Stimulated activated CD8-positive, alpha-beta memory T cell treated with anti-CD3 and anti-CD28 coated beads, Interleukin-12 subunit alpha, Interleukin-12 subunit beta, amount 100 ng/mL, for 4 hours (primary cell): ENCODE results near the gene KANSL1.
"Not testable (repeated sequence)": the region's sequence is repeated elsewhere in the genome, so short reads cannot be mapped to it uniquely, and the experiment has no call there.

ENCODE experiments used
- DNase-seq: peaks from one replicate; pipeline ENCODE4 v3.0.0-alpha.2; 2020; ENCODE audit warnings: low read depth

Gene KANSL1, protein sequence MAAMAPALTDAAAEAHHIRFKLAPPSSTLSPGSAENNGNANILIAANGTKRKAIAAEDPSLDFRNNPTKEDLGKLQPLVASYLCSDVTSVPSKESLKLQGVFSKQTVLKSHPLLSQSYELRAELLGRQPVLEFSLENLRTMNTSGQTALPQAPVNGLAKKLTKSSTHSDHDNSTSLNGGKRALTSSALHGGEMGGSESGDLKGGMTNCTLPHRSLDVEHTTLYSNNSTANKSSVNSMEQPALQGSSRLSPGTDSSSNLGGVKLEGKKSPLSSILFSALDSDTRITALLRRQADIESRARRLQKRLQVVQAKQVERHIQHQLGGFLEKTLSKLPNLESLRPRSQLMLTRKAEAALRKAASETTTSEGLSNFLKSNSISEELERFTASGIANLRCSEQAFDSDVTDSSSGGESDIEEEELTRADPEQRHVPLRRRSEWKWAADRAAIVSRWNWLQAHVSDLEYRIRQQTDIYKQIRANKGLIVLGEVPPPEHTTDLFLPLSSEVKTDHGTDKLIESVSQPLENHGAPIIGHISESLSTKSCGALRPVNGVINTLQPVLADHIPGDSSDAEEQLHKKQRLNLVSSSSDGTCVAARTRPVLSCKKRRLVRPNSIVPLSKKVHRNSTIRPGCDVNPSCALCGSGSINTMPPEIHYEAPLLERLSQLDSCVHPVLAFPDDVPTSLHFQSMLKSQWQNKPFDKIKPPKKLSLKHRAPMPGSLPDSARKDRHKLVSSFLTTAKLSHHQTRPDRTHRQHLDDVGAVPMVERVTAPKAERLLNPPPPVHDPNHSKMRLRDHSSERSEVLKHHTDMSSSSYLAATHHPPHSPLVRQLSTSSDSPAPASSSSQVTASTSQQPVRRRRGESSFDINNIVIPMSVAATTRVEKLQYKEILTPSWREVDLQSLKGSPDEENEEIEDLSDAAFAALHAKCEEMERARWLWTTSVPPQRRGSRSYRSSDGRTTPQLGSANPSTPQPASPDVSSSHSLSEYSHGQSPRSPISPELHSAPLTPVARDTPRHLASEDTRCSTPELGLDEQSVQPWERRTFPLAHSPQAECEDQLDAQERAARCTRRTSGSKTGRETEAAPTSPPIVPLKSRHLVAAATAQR (N-terminal part only)

DNA sequence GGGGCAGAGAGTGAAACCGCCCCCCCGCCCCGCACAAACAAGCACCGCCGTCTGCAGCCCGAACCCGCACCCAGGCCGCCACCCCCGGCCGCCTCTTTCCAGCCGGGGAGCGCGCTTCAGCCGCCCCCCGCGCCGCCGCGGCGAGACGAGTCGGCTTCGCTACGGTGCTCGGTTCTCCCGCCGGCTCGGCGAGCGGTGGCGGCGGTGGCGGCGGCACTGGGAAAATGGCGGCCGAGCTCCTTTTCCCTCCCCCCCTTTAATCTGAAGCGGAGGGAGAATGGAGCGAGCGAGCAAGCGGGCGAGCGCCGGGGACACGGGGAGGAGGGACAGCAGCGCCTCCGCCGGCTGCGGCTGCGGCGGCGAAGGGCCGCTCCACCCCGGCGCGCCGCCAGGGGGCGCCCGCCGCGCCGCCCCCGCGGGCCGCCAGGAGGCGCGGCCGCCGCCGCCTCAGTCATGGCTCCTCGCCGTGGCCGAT lies at the start of gene KANSL1:
KANSL1 (minus strand) TSS at position 279 of the 475 bp plus-strand sequence. CDS start 21,286 bp downstream, outside the sequence.
- peak; percentile 74 for DNase-seq

DNA sequence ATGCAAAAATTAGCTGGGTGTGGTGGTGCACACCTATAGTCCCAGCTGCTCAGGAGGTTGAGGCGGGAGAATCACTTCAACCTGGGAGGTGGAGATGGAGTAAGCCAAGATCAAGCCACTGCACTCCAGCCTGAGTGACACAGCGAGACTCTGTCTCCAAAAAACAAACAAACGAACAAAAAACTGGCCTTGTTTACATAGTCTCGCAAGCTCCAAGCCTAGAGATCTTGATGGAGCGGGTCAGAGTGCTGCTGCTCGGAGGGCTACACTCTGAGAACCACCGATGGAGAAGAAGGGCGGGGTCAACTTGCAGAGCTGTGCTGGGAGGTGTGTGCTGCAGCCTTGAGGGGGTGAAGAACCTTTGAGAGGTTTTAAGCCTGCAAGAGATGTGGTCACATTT lies 38.1 kb upstream of the KANSL1 start:
- DNase-seq: not testable (repeated sequence)

DNA sequence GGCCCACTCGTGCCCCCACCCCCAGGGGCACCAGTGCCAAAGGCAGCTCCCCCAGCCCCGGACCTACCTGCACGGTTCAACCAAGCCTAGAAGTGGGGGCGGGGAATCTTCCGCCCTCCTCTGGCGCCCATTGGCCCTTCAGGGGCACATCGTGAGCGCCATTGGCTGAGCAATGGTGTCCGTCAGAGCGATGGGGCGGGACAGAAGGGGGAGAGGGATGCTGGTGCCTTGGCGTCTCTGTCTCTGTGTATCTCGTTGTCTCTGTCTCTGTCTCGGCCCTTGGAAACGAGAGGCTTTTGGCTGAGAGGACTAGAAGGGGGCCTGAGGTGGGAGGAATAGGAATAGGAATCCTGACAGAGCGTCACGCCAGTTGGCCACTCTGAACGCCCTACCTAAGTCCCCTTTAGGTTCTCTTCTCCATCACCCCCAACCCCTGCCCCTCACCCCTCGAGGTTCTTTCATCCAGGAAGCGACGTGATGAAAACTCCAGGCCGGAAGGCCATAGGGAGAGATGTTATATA lies 32.1 kb upstream of the KANSL1 start:
- peak; percentile 83 for DNase-seq

DNA sequence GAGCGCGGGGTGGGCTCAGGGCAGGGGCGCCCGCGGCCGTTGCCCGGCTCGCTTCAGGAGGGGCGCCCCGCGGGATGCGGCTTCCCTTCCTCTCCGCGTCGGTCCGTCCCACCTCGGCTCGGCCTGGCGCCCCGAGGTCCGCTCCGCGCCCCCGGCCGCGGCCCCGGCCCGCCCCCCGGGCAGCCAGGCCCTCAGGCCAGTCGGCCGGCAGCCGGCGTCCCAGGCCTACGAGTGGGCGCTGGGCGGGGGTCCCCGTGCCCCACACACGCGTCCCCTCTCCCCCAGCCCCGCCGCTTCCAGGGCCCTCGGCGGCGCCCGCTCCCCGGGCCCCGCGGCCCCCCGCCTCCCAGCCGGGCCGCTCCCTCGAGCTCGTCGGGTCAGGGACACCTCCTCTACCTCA lies 31.6 kb upstream of the KANSL1 start:
- DNase-seq: not testable (repeated sequence)

DNA sequence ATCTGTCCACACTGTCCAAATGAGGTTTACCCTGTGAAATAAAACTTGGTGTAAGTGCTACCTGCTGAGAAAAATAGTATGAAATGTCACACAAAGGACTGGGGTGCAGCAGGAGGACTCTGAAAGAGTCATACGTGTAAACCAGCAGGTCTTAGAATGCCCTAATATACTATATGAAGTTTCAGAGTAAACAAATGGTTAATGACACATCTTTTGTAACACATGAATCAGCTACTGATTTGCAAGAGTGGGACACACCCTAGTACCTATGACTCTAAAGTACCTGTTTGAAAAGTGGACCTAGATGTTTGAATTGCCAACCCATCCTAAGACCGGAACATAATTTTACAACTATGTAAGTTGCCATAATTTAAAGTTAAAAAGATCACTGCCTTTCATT lies 29.8 kb upstream of the KANSL1 start:
- DNase-seq: not testable (repeated sequence)

DNA sequence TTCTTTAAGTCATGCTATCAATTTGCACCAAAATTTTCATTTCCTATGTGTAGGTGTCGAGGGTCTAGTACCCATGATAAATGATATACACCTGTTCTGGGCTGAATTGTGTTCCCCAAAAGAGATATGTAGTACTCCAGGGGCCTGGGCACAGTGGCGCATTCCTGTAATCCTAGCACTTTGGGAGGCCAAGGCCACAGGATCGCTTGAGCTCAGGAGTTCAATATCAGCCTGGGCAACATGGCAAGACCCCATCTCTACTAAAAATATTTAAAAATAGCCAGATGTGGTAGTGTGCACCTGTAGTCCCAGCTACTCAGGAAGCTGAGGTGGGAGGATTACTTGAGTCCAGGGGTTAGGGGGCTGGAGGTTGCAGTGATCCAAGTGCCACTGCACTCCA lies 23.5 kb upstream of the KANSL1 start:
- DNase-seq: no peak

DNA sequence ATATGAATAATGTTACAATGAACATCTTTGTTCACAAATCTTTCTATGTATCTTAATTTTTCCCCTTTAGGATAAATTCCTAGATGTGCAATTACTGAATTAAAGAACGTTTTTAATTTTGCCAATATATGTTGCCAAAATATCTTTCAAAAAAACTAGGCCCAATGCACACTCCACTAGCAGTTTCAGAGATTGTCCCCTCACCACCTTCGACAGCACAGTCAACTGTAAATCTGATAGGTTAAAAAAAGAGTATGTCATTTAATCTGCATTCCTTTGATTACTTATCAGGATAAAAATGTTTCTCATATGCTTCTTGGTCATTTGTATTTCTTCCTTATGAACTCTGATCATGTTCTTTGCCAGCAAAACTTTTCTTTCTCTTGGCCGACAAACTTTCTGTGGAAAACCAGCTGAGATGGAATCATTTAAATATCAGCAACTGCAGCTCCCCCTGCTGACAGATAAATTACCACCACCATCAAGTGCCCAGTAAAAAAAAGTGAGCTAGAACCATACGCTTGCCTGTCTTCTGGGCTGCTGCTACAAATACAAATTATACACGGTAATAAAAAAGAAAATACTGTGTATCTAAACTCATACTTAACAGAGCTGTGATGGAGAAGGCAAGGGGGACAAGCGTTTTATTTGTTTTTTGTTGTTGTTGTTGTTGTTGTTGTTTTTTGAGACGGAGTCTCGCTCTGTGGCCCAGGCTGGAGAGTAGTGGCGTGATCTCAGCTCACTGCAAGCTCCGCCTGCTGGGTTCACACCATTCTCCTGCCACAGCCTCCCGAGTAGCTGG lies 19.6 kb upstream of the KANSL1 start:
- no peak for DNase-seq

DNA sequence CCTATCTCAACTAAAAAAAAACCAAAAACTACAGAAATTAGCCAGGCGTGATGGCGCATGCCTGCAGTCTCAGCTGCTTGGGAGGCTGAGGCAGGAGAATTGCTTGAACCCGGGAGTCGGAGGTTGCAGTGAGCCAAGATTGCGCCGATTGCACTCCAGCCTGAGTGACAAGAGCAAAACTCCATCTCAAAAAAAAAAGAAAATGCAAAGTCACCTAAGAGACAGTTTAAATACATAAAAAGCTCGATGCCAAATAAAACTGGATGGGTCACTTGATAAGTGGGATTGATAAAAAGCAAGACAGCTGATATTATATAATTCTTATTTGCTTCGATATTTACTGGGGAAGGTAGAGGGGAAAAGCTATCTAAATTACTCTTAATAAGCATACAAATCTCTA lies 15.8 kb upstream of the KANSL1 start:
- DNase-seq: no peak

DNA sequence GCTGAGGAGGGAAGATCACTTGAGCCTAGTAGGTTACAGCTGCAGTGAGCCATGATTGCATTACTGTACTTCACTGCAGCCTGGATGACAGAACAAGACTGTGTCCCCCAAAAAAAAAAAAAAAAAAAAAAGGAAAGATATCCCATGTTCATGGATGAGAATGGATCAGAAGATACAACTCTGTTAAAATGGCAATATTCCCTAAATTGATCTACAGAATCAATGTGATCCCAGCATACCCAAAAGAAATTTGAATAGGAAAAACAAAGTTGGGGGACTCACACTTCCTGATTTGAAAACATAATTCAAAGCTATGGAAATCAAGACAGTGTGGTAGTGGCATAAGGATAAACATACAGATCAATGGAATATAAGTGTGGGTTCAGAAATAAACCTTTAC lies 12.7 kb upstream of the KANSL1 start:
- DNase-seq: no peak

DNA sequence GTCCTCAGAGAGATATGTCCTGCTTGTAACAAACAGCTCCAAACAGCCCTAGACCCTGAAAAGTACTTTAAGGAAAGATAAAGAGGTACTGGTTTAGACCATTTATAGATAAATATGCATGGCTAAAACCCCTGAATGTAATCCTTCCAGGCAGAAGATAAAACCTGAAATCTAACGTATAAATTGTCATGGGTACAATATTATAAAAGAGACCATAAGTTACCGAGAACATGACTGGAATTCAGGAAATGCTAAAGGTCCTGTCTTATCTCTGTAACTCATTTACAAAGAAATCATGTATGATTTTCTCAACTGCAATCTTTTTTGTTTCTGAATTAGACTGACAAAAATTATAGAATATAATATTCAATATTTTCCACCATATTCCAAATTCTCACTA lies 9.2 kb upstream of the KANSL1 start:
- DNase-seq: no peak

DNA sequence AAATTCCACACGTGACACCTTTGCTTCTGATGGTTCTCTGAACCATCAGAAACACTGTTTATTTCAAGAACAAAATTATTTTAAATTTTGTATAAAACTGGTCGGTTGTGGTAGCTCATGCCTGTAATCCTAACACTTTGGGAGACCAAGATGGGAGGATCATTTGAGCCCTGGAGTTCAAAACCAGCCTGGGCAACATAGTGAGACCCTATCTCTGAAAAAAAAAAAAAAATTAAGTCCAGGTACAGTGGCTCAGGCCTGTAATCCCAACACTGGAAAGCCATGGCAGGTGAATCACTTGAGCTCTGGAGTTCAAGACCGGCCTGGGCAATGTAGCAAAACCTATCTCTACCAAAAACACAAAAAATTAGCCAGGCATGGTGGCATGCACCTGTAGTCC lies 8.3 kb upstream of the KANSL1 start:
- no peak for DNase-seq

DNA sequence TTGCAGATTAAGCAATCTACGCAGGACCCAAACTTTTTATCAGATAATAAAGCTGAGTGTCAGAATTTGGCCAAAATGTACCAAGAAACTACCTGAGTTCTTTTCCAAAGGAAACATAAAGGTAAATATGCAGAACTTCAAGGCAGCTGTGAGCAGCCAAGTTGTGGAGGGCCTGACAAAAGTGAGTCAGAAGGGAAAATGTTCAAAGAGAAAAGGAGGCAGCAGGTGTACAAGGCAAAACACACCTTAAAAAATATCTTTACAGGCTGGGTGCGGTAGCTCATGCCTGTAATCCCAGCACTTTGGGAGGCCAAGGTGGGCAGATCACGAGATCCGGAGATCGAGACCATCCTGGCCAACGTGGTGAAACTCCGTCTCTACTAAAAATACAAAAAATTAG lies 7.0 kb upstream of the KANSL1 start:
- no peak for DNase-seq

DNA sequence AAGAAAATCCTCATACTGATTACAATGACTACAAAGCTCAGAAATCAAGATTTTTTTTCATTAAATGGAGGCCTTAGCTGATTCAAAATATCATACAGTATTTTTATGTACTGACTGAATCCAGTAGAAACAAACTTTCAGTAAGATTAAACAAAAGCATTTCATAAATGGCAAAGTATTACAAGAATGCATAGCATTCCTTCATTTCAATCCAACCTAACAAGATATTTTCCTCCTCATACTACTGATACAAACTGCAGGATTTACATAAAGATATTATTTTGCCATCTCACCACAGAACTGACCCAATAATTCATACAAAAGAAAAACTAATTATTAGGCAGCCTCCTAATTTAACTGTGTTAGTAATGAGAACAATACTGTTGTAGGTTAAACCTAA lies 6.2 kb upstream of the KANSL1 start:
- DNase-seq: no peak

DNA sequence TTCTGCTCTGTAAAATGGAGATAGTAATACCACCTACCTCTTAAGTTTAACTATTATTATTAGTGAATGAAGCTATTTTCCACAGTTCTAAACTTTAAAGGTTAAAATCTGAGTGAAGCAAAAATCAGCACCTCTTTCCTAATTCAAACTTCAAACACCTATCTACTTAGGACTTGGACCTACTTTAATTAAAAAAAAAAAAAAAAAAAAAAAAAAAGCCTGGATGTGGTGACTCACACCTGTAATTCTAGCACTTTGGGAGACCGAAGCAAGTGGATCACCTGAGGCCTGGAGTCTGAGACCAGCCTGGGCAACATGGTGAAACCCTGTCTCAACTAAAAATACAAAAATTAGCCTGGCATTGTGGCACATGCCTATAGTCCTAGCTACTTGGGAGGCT lies 5.0 kb upstream of the KANSL1 start:
- DNase-seq: no peak

DNA sequence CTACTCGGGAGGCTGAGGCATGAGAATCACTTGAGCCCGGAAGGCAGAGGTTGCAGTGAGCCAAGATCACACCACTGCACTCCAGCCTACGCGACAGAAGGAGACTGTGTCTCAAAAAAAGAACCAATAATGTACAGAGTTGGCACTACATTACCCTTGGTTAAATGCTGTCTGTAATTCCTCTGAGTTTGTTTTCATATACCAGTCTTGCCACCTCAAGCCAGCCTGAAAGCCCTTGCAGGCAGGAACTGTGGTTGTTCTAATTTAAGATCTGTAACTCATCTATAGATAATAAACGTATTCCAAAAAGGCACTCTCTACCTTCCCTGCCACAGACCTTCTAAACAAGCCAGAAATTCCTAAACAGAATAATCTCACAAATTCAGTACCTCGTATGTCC lies 4.3 kb upstream of the KANSL1 start:
- DNase-seq: no peak

DNA sequence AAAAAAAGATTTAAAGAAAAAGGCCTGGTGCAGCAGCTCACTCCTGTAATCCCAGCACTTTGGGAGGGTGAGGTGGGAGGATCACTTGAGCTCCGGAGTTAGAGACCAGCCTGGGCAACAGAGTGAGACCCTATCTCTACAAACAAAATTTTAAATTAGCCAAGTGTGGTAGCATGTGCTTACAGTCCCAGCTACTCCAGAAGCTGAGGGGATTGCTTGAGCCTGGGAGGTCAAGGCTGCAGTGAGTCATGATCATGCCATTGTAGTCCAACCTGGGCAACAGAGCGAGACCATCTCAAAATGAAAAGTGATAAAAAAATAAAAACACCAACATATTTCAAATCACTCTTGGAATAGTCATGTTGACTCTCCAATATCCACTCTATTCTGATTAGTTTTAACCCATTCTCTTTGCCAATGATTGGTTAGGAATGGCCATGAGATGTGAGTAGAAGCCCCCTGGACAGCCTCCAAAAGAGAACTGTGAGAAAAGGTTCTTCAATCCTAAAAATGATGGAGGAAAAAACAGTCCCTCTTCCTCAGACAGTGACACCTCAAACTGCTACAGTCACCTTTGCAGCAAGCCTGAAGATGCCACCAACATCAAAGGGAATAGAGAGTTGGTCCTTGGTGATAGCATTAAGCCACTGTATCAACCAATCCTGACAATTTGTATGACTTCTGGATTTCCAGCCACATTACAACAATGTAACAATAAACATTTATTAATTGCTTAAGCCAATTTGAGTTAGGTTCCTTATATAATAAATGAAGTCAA lies 2.9 kb upstream of the KANSL1 start:
- no peak for DNase-seq

DNA sequence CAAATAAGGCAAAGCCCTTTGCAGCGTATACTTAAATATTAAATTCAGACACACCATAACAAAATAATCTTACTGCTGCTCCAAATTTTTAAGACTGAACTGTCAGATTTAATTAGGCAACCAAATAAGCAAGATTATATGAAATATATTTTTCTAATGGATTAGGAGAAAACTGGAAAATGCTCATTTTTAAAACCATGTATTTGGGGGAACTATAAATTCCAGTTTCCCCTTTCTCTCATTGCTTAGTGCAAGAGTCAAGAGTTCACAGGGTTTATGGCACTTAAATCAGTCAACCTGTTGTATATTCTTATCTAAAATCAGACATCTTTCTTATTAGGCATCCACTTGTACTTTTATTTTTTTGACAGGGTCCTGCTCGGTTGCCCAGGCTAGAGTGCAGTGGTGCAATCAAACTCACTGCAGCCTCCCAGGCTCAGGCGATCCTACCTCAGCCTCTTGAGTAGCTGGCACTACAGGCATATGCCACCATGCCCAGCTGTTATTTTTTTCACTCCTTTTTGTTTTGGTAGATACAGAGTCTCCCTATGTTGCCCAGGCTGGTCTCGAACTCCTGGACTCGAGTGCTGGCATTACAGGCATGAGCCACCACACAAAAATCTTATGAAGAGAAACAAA lies 2.1 kb upstream of the KANSL1 start:
- no peak for DNase-seq

DNA sequence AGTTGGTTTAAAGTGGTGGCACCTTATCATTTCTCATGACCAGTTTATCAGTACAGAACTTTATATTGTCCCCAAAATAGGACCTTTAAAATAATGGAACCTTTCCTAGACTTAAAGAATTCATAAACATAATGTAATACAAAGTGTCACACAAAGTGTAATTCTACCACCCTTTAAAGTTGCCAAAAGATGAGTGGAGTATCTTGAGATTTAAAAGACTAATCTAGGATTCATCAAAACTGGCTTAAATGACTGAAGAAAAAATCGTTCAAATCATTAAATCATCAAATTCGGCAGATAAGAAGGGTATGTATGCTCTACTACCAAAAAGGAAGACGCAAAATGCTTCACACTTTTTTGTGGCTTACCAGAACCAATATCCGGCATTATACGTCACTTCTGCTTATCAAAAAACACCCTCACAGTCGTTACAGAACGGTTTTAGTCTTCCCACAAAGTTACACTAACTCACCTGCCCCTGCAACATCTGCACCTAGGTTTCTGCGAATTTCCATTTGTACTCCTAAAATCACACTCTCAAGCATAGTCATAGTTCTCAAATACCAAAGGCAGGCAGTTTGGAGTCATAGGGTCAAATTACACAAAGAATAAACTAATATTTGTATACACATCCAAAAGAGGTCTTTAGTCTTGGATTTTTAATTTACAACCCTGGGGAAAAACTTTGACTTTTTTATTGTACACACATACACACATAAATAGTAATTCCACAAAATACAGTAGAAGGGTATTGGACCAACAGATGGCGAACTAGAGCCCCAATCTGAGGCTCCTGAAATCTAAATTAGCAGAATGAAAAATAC lies 1.4 kb upstream of the KANSL1 start:
- no peak for DNase-seq
